Type B pancreatic cell (in vitro differentiated cells): ENCODE data around the gene CPNE7. TPM values are rescaled to one million over a fixed set of nuclear protein-coding genes. Genes with fewer than 3 reads are reported as not detected.

Experiments
- DNase-seq: peaks from one replicate; pipeline ENCODE4 v3.0.0; 2021; ENCODE audit warnings: mixed read lengths; ENCODE audit not compliant: unreplicated experiment; ENCODE audit errors: extremely low spot score
- H3K27ac Mint-ChIP-seq: 2 replicates; pipeline ENCODE4 v1.8.0; 2021; ENCODE audit warnings: mild to moderate bottlenecking, mixed read lengths
- H3K27me3 Mint-ChIP-seq: 2 replicates; pipeline ENCODE4 v1.8.0; 2021; ENCODE audit warnings: mixed read lengths
- H3K36me3 Mint-ChIP-seq: 2 replicates; pipeline ENCODE4 v1.8.0; 2021; ENCODE audit warnings: mixed read lengths
- H3K4me1 Mint-ChIP-seq: one replicate; pipeline ENCODE4 v1.8.0; 2021; ENCODE audit warnings: mixed read lengths; ENCODE audit not compliant: unreplicated experiment
- H3K4me3 Mint-ChIP-seq: 2 replicates; pipeline ENCODE4 v1.8.0; 2021; ENCODE audit warnings: mild to moderate bottlenecking, mixed read lengths
- H3K9me3 Mint-ChIP-seq: 2 replicates; pipeline ENCODE4 v1.8.0; 2021; ENCODE audit warnings: mixed read lengths
- CTCF ChIP-seq: fragments of 200-600 bp; sonication (generic); conservative IDR thresholded peaks from 2 replicates; pipeline ENCODE4 v1.5.0; 2021; ENCODE audit warnings: antibody characterized with exemption, mild to moderate bottlenecking
- total RNA-seq: library from RNA; stranded (reverse); gene quantifications from 2 replicates; pipeline ENCODE4 v1.2.1, GENCODE V29; 2021; ENCODE audit warnings: low replicate concordance

The CPNE7 gene
- total RNA-seq, 1 donor from 2014 or later, result 6.5 TPM

GRCh38 chr16:89604764-89605163 is 29.2 kb downstream of the CPNE7 start:
- Mint-ChIP-seq H3K27ac (no peak overlapping the region), H3K36me3 (no peaks in the 10 kb centered on the region), H3K9me3 (no peaks in the 10 kb centered on the region), H3K4me1 (peaks cover 5% of the 10 kb centered on the region), H3K4me3 (no peak overlapping the region), H3K27me3 (peaks cover 4% of the 10 kb centered on the region)
- no peak for DNase-seq
- no peak for TF ChIP-seq CTCF

GRCh38 chr16:89605186-89605970 is 29.8 kb downstream of the CPNE7 start:
- H3K27me3 Mint-ChIP-seq, result peaks cover 4% of the 10 kb centered on the region
- H3K4me3 Mint-ChIP-seq, result no peak overlapping the region
- peaks cover 5% of the 10 kb centered on the region for H3K4me1 Mint-ChIP-seq
- no peaks in the 10 kb centered on the region for H3K9me3 Mint-ChIP-seq
- no peaks in the 10 kb centered on the region for H3K36me3 Mint-ChIP-seq
- DNase-seq, result no peak
- no peak overlapping the region for H3K27ac Mint-ChIP-seq
- no peak for TF ChIP-seq CTCF

GRCh38 chr16:89606006-89606405 is 30.4 kb downstream of the CPNE7 start:
- no peak overlapping the region for H3K4me3 Mint-ChIP-seq
- peaks cover 4% of the 10 kb centered on the region for H3K27me3 Mint-ChIP-seq
- no peaks in the 10 kb centered on the region for H3K9me3 Mint-ChIP-seq
- peaks cover 5% of the 10 kb centered on the region for H3K4me1 Mint-ChIP-seq
- DNase-seq, result no peak
- H3K36me3 Mint-ChIP-seq, result no peaks in the 10 kb centered on the region
- TF ChIP-seq CTCF, result no peak
- H3K27ac Mint-ChIP-seq, result no peak overlapping the region

- Mint-ChIP-seq H3K36me3 (no peaks in the 10 kb centered on the region), H3K9me3 (no peaks in the 10 kb centered on the region), H3K27ac (no peak overlapping the region), H3K27me3 (peaks cover 4% of the 10 kb centered on the region), H3K4me1 (peaks cover 7% of the 10 kb centered on the region), H3K4me3 (no peak overlapping the region)
- no peak for TF ChIP-seq CTCF
- no peak for DNase-seq
Observed at GRCh38 chr16:89607453-89607852, 31.9 kb downstream of the CPNE7 start.

GRCh38 chr16:89607937-89608740 is 32.6 kb downstream of the CPNE7 start:
- Mint-ChIP-seq H3K4me1 (peaks cover 9% of the 10 kb centered on the region), H3K4me3 (no peak overlapping the region), H3K9me3 (no peaks in the 10 kb centered on the region), H3K27me3 (peaks cover under 1% of the 10 kb centered on the region), H3K36me3 (no peaks in the 10 kb centered on the region), H3K27ac (no peak overlapping the region)
- TF ChIP-seq CTCF, result no peak
- DNase-seq, result no peak
